Daoy (cell line): ENCODE data around the gene ZSCAN20. TPM values are rescaled to one million over a fixed set of nuclear protein-coding genes. Genes with fewer than 3 reads are reported as not detected.
"Not testable (repeated sequence)": the region's sequence is repeated elsewhere in the genome, so short reads cannot be mapped to it uniquely, and the experiment has no call there.

ENCODE experiments used
- DNase-seq: peaks from one replicate; pipeline ENCODE4 v3.0.0-alpha.2; 2015; ENCODE audit warnings: low read depth
- total RNA-seq: library from RNA; depleted of rRNA; stranded (reverse); fragments of >200 nt; shearing (Covaris generic); gene quantifications from 2 replicates; pipeline ENCODE4 v1.2.3, GENCODE V29; 2014

ZSCAN20 gene
- total RNA-seq, 1 experiment from 2014 or later, result 5.5 TPM

DNA sequence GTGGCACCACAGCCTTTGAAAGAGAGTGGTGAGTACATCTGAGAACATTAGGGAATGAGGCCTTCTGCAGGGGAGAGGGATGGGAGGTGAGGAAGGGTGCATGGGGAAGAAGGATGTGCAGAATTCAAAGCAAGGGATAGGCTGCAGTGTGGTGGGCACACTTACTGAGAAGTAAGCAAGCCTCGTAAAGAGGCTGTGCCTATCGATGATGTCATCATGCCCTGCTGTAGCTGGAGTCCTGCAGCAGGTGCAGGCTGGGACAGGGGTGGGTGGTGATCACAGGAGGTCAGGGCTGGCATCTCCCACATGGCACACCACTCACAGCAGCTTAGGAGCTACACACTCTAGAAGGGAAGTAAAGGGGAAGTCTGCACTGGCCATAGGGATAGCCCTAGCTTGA is 16.2 kb downstream of the ZSCAN20 start:
- no peak for DNase-seq

- DNase-seq, result no peak
Measured at GRCh38 chr1:33494929-33495328, 22.5 kb downstream of the ZSCAN20 start.

DNA sequence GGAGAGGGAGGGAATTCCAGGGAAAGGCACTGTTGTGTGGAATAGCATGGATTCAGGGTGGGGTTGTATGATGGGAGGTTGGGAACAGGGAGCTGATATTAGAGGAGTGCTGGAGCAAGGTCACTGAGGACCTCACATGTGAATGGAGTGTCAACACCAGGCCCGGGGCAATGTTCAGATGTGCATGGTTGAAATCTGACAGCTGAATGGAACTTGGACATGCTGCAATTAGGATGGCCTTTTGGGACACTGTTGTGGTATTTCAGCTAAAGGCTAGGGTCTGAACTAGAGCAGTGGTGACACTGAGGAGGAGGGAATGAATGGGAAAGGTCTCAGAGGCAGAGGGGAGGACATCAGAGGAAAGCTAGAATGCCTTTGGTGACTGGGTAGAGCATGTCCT is 25.0 kb downstream of the ZSCAN20 start:
- no peak for DNase-seq

- DNase-seq, result no peak
Measured at GRCh38 chr1:33500547-33500946, 28.1 kb downstream of the ZSCAN20 start.

DNA sequence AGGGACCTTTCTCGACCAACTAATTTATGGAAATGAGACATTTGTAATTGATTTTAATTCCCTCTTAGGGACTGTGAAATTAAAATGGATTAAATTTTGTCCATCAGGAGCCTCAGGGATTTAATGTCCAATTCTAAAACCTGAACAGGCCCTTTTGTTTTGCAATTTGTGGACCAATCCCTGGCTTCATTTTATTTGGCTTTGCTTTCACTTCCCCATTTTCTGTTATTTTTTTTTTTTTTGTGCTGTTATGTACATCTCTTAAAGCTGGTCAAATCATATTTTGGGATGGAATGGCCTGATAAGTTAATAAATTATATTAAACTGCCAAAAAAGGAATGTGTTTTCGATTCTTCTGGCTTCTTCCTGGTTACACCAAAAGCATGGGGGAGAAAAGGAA is 28.9 kb downstream of the ZSCAN20 start:
- no peak for DNase-seq

- DNase-seq, result no peak
Measured at GRCh38 chr1:33501774-33502173, 29.3 kb downstream of the ZSCAN20 start.

GRCh38 chr1:33502726-33503125 is 30.3 kb downstream of the ZSCAN20 start:
- DNase-seq, result no peak

GRCh38 chr1:33503506-33503905 is 31.1 kb downstream of the ZSCAN20 start:
- DNase-seq, result no peak

- DNase-seq, result no peak
Measured at GRCh38 chr1:33507661-33508060, 35.2 kb downstream of the ZSCAN20 start.

DNA sequence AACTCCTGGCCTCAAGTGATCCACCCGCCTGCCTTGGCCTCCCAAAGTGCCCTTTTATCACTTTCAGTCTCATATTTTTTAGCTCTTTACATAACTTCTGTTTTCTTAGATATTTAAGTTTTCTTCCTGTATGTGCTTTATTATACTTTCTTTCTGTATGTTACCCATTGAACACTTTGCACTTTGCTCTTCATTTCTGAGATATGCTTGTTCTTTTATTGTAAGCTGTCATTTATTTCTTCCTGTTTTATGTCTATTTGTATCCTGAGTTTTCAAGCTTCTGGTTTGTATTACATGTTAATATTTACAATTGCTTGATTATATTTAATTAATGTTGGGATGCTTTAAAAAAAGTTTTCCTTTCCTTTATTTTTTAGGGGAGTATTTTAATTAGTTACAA is 35.7 kb downstream of the ZSCAN20 start:
- DNase-seq, result no peak

DNA sequence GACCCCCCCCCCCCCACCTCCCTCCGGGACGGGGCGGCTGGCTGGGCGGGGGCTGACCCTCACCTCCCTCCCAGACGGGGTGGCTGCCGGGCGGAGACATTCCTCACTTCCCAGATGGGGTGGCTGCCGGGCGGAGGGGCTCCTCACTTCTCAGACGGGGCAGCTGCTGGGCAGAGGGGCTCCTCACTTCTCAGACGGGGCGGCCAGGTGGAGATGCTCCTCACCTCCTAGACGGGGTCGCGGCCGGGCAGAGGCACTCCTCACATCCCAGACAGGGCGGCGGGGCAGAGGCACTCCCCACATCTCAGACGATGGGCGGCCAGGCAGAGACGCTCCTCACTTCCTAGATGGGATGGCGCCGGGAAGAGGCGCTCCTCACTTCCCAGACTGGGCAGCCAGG is 36.8 kb downstream of the ZSCAN20 start:
- DNase-seq, result not testable (repeated sequence)

DNA sequence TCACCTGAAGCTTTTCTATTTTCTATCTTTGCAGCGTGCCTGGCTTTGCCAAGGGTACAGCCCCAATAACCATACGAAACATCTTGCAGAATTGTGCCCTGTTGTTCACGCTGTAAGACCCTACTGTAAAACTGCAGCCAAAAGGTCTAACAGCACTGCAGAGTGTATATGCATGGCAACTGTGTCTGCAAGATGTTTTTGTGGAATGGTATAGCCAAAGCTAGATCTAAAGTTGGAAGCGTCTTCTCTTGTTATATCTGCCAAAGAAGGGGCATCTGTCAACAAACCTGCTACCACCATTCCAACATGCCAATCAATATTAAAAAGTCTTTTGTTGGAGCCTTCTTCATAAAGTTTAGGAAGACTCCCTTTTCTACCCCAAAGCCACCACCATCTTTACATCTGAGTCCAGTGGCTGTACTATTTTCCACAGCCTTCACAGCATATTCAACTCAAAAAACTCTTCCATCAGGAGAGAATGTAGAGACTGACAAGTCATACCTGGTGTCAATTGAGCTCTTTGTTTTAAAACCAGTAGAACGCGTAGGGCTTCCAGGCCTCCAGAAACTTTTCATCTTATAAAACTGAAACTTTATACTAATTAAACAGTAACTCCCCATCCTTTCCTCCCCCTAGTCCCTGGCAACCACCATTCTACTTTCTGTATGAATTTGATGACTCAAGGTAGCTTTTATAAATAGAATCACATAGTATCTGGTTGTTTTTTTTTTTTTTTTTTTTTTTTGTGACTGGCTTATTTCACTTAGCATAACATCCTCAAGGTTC is 40.0 kb downstream of the ZSCAN20 start:
- DNase-seq, result no peak

DNA sequence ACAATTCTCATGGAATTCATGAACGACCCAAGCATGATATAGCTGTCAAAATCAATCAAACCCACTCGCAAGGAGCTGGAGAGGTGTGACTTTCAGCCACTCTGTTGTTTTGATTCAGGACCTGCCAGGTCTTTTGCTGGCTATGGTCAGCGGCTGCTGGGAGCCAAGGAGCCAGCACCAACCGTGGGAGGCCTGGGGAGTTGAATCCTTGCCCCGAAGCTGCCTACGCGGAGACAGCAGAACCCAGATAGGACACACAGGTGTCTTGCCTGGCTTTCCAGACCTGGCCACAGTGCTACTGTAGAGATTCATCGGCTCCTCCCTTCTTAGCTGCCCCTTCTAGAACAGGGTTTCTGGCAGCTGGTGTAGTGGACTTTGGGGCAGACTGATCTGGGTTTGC is 42.7 kb downstream of the ZSCAN20 start:
- no peak for DNase-seq

- no peak for DNase-seq
Measured at GRCh38 chr1:33515607-33516006, 43.2 kb downstream of the ZSCAN20 start.

- no peak for DNase-seq
Measured at GRCh38 chr1:33516428-33516827, 44.0 kb downstream of the ZSCAN20 start.

GRCh38 chr1:33516891-33517567 is 44.6 kb downstream of the ZSCAN20 start:
- DNase-seq, result no peak

- no peak for DNase-seq
Measured at GRCh38 chr1:33517596-33518250, 45.3 kb downstream of the ZSCAN20 start.

- DNase-seq, result no peak
Measured at GRCh38 chr1:33519240-33519884, 46.9 kb downstream of the ZSCAN20 start.

- no peak for DNase-seq
Measured at GRCh38 chr1:33524586-33524985, 52.1 kb downstream of the ZSCAN20 start.

GRCh38 chr1:33527934-33528333 is 55.5 kb downstream of the ZSCAN20 start:
- no peak for DNase-seq

- DNase-seq, result no peak
Measured at GRCh38 chr1:33529957-33530356, 57.5 kb downstream of the ZSCAN20 start.

- DNase-seq, result no peak
Measured at GRCh38 chr1:33532250-33532649, 59.8 kb downstream of the ZSCAN20 start.
